BJ (cell line): ENCODE results near the gene WNK1. TPM values are rescaled to one million over a fixed set of nuclear protein-coding genes. Genes with fewer than 3 reads are reported as not detected.

Experiments used
- CTCF ChIA-PET: fragments of 350-600 bp; formaldehyde crosslinking; extraction: SDS; loops from one replicate; lab custom pipeline; 2021; ENCODE audit warnings: antibody characterized with exemption, inconsistent platforms; lab: Yijun Ruan, JAX
- POLR2A ChIA-PET: fragments of 300-600 bp; sonication (Branson Sonifier 250); formaldehyde crosslinking; extraction: SDS; loops from one replicate; lab custom pipeline; 2021; ENCODE audit warnings: antibody characterized with exemption; lab: Charles Lee
- DNase-seq: peaks from one replicate; pipeline ENCODE4 v3.0.0-alpha.2; 2011; ENCODE audit warnings: low read depth
- H3K27me3 ChIP-seq: 2 replicates; pipeline ENCODE4 v1.6.0; 2011; ENCODE audit warnings: low read length; ENCODE audit not compliant: control insufficient read depth, insufficient read depth
- H3K36me3 ChIP-seq: 2 replicates; pipeline ENCODE4 v1.5.1; 2011; ENCODE audit warnings: low read length; ENCODE audit not compliant: control insufficient read depth, insufficient read depth
- H3K4me3 ChIP-seq: 2 replicates; pipeline ENCODE4 v1.5.1; 2011; ENCODE audit warnings: low read depth, mild to moderate bottlenecking, control low read depth, low read length
- polyA plus RNA-seq: library from polyadenylated mRNA; depleted of rRNA; stranded (reverse); fragments of >200 nt; gene quantifications from 2 replicates; pipeline ENCODE4 v1.2.3, GENCODE V29; 2011
- TF ChIP-seq, protein P1 (sequence below): IDR thresholded peaks from 2 replicates; pipeline ENCODE4 v1.5.1; 2011; ENCODE audit warnings: low read depth, mild to moderate bottlenecking, control low read depth, inconsistent platforms, low read length, moderate library complexity; ENCODE audit not compliant: insufficient read depth

The WNK1 gene
- polyA plus RNA-seq, 1 experiment, result 45.2 TPM

GRCh38 chr12:828726-829395, 76.5 kb downstream of the WNK1 start:
- no peak for DNase-seq
- H3K27me3 ChIP-seq, result no peaks in the 10 kb centered on the region
- TF ChIP-seq, protein P1, sequence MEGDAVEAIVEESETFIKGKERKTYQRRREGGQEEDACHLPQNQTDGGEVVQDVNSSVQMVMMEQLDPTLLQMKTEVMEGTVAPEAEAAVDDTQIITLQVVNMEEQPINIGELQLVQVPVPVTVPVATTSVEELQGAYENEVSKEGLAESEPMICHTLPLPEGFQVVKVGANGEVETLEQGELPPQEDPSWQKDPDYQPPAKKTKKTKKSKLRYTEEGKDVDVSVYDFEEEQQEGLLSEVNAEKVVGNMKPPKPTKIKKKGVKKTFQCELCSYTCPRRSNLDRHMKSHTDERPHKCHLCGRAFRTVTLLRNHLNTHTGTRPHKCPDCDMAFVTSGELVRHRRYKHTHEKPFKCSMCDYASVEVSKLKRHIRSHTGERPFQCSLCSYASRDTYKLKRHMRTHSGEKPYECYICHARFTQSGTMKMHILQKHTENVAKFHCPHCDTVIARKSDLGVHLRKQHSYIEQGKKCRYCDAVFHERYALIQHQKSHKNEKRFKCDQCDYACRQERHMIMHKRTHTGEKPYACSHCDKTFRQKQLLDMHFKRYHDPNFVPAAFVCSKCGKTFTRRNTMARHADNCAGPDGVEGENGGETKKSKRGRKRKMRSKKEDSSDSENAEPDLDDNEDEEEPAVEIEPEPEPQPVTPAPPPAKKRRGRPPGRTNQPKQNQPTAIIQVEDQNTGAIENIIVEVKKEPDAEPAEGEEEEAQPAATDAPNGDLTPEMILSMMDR, result no peak
- ChIA-PET CTCF (interaction anchor here (0.5 to 1.6 kb wide), 4 partner anchors 13 to 264 kb away, joined by 3 to 5 read pairs (median 4); no protein-coding TSS in a partner anchor), POLR2A (no interaction called here)
- peaks cover 2% of the 10 kb centered on the region for H3K36me3 ChIP-seq
- H3K4me3 ChIP-seq, result no peak overlapping the region

- ChIA-PET CTCF (interaction anchor here (1.1 to 1.3 kb wide), 2 partner anchors 11 to 13 kb away, joined by 3 read pairs; no protein-coding TSS in a partner anchor), POLR2A (no interaction called here)
- H3K36me3 ChIP-seq, result peaks cover 2% of the 10 kb centered on the region
- no peaks in the 10 kb centered on the region for H3K27me3 ChIP-seq
- TF ChIP-seq, protein P1, result no peak
- H3K4me3 ChIP-seq, result no peak overlapping the region
- no peak for DNase-seq
These were observed 77.9 kb downstream of the WNK1 start for GRCh38 chr12:830111-830867.

DNA sequence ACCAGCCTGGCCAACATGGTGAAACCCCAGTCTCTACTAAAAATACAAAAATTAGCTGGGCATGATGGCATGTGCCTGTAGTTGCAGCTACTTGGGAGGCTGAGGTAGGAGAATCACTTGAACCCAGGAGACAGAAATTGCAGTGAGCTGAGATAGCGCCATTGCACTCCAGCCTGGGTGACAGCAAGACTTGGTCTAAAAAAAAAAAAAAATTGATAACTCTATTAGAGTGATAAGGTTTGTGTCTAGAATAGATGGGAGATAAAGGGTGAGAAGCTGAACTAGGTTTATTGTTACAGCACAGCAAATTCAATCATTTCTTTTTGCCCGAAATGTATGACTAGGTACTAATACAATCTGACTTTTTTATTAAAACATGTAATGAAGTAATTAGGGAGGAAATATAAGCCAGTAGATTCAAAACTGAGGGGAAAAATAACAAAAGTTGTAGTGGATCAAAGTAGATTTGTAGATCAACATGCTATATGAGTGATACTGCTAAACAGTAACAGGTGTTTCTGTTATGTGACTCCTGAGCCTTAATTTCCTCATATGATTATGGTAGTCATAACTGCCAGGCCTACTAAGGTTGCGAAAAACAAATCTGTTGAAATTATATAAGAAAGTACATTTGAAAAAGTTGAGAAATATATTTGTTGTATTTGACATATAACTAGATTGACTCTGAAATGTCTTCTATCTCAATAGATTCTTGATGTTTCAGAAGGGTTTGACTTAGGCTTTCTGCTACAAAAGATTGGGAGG, 83.6 kb downstream of the WNK1 start:
- CTCF ChIA-PET, result interaction anchor here (0.6 kb wide), 1 partner anchor 56 kb away, joined by 3 read pairs; no protein-coding TSS in a partner anchor
- Histone ChIP-seq H3K27me3 (no peaks in the 10 kb centered on the region), H3K36me3 (no peaks in the 10 kb centered on the region; the same call in 1 of the 2 replicates), H3K4me3 (no peak overlapping the region)
- TF ChIP-seq, protein P1, result no peak
- POLR2A ChIA-PET, result no interaction called here
- DNase-seq, result no peak

DNA sequence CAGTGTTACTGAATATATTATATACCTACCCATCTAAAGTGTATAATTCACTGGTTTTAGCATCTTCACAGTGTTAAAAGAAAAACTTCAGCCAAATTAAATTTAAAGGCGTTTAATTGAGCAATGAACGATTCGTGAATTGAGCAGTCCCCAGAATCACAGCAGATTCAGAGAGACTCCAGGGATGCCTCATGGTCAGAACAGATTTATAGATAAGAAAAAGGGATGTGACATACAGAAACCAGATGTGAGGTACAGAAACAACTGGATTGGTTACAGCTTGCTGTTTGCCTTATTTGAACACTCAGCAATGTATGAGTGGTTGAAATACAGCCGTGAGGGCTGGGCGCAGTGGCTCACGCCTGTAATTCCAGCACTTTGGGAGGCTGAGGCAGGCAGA, 84.6 kb downstream of the WNK1 start:
- Histone ChIP-seq H3K27me3 (no peaks in the 10 kb centered on the region), H3K4me3 (no peak overlapping the region), H3K36me3 (no peaks in the 10 kb centered on the region)
- DNase-seq, result no peak
- TF ChIP-seq, protein P1, result no peak
- ChIA-PET POLR2A (no interaction called here), CTCF (no interaction called here)

GRCh38 chr12:837548-837947, 85.2 kb downstream of the WNK1 start:
- TF ChIP-seq, protein P1, result no peak
- no peaks in the 10 kb centered on the region for H3K27me3 ChIP-seq
- H3K36me3 ChIP-seq, result no peaks in the 10 kb centered on the region
- DNase-seq, result no peak
- no peak overlapping the region for H3K4me3 ChIP-seq
- CTCF ChIA-PET, result no interaction called here
- POLR2A ChIA-PET, result no interaction called here
